ENCODE results near the gene PSMB11. TPM values are rescaled to one million over a fixed set of nuclear protein-coding genes. Genes with fewer than 3 reads are reported as not detected.

The PSMB11 gene
- total RNA-seq, 1 donor from 2014 or later = not detected

GRCh38 chr14:23020143-23021128 is 21.6 kb upstream of the PSMB11 start:
- Histone ChIP-seq H3K9me3 (no peaks in the 10 kb centered on the region), H3K4me3 (no peak overlapping the region), H3K4me1 (no peaks in the 10 kb centered on the region), H3K27ac (no peak overlapping the region), H3K36me3 (peaks cover 12% of the 10 kb centered on the region), H3K27me3 (ENCODE audit: low read depth) (no peaks in the 10 kb centered on the region)
- DNase-seq (no peak), ATAC-seq (no peak)
- intact Hi-C loops (cut with DNase I) = no loop called here
- no peak for TF ChIP-seq CTCF (IDR thresholded peaks at IDR 0.05)

DNA sequence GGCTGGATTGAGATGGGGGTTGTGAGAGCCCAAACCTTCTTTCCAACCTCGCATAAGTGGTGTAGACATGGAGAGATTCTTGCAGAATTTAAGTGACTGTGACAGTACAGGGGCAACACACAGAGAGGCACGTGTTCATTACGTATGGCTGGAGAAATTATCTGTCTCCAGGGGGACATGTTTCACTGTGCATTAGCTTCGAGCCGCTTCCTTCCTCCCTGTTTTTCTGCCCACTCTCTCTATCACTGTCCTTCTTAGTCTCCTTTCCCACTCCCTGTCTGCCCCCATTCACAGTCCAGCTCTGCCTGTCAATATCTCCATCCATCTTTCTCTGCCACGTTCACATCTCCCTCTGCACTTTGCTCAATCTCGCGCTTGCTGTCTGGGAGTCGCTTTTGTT is 20.6 kb upstream of the PSMB11 start:
- Histone ChIP-seq H3K27ac (no peak overlapping the region), H3K4me3 (no peak overlapping the region), H3K36me3 (peaks cover 22% of the 10 kb centered on the region), H3K4me1 (no peaks in the 10 kb centered on the region), H3K27me3 (ENCODE audit: low read depth) (no peaks in the 10 kb centered on the region), H3K9me3 (no peaks in the 10 kb centered on the region)
- TF ChIP-seq CTCF (IDR thresholded peaks at IDR 0.05) = no peak
- ATAC-seq = no peak
- DNase-seq = no peak
- intact Hi-C loops (cut with DNase I) = no loop called here

DNA sequence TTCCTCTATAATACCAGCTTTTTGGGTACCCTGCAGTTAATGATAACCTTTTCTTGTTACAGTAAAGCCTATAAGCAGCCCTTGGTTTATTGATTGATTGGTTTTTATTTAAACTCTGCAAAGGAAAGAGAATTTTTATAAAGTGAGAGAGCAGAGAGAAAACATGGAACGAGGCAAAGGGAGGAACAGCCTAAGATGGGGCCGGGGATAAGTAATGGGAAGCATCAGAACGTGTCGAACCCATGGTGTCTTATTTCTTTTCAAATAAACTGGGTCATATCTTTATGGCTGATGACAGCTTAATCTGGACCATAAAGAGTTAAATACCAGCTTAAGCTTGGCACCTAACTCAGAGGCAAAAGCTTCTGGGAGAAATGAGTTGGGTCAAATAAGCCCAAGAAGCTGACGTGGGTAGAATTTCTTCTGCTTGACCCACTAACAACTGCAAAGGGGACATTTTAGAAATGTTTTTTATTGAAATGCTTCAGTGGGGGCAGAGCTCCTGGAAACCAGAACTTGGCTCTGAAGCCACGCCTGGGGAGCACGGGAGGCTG is 20.0 kb upstream of the PSMB11 start:
- Histone ChIP-seq H3K4me3 (no peak overlapping the region), H3K4me1 (no peaks in the 10 kb centered on the region), H3K27ac (no peak overlapping the region), H3K9me3 (no peaks in the 10 kb centered on the region), H3K27me3 (ENCODE audit: low read depth) (no peaks in the 10 kb centered on the region), H3K36me3 (peaks cover 28% of the 10 kb centered on the region)
- DNase-seq = no peak
- intact Hi-C loops (cut with DNase I) = no loop called here
- ATAC-seq = no peak
- no peak for TF ChIP-seq CTCF (IDR thresholded peaks at IDR 0.05)

DNA sequence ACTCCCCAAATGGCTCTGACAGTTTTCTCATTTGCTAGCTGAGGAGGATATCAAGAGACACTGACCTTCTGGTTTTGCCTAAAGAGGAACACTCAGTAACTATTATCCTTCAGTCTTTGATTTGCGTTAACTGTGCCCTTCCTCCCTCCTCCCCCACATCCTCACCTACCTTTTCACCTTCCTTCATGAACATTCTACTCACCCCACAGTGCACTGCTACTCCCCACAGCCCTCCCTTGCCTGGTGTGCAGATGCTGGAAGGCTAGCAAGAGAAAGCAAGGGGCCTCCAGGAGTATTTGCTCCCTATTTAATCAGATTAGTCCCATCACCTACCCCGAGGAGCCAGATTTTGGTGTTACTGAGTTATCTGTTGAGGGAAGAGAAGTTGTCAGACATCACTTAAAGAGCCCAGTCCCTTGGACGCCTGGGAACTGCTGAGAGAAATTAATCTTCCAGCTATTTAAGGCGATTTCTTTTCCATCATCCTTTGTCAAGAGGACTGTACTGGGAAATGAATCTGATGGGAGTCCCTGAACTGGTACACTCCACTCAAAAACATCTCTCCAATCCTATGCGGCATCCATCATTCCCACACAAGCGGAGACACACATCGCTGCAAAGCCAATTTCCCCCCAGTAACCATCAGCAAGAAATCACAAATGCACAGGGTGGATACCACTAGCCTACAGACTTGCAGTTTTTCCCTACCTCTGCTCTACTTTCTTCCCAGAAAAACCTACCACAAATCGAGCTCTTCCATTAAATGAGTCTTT is 18.8 kb upstream of the PSMB11 start:
- H3K9me3 ChIP-seq = no peaks in the 10 kb centered on the region
- no peak overlapping the region for H3K27ac ChIP-seq
- H3K27me3 ChIP-seq (ENCODE audit: low read depth) = no peaks in the 10 kb centered on the region
- DNase-seq (no peak), ATAC-seq (no peak)
- H3K36me3 ChIP-seq = peaks cover 40% of the 10 kb centered on the region
- H3K4me1 ChIP-seq = no peaks in the 10 kb centered on the region
- intact Hi-C loops (cut with DNase I) = no loop called here
- TF ChIP-seq CTCF (IDR thresholded peaks at IDR 0.05) = no peak
- no peak overlapping the region for H3K4me3 ChIP-seq

- intact Hi-C loops (cut with DNase I) = no loop called here
- no peaks in the 10 kb centered on the region for H3K9me3 ChIP-seq
- no peak for TF ChIP-seq CTCF (IDR thresholded peaks at IDR 0.05)
- H3K4me1 ChIP-seq = peaks cover 3% of the 10 kb centered on the region
- DNase-seq (no peak), ATAC-seq (no peak)
- H3K4me3 ChIP-seq = no peak overlapping the region
- H3K27me3 ChIP-seq (ENCODE audit: low read depth) = no peaks in the 10 kb centered on the region
- no peak overlapping the region for H3K27ac ChIP-seq
- H3K36me3 ChIP-seq = peaks cover 43% of the 10 kb centered on the region
Measured at GRCh38 chr14:23023795-23024152, 18.2 kb upstream of the PSMB11 start.

Data from lower lobe of right lung (tissue), 2 donors.